Hypothalamus (tissue), 51 donors: ENCODE measurements around the gene ADARB1.
A peak's percentile ranks its signal among the peaks of the same experiment; 100 is the strongest.

Source experiments
- DNase-seq, 51 donors: peaks; one replicate each; lab custom pipeline; 2025; lab: John Stamatoyannopoulos, UW

Gene ADARB1

DNA sequence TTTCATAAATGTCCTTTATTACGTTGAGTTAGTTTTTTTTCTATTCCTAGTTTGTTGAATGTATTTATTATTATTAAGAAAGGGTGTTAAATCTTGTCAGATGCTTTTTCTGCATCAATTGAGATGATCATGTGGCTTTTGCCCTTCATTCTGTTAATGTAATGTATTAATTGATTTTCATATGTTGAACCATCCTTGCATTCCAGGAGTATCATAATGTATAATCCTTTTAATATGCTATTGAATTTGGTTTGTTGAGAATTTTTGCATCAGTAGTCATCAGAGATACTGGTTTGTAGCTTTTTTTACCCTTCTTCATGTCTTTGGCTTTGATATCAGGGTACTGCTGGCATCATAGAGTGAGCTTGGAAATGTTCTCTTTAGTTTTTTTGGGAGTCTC, 113.3 kb downstream of the ADARB1 start:
- no peak for DNase-seq

DNA sequence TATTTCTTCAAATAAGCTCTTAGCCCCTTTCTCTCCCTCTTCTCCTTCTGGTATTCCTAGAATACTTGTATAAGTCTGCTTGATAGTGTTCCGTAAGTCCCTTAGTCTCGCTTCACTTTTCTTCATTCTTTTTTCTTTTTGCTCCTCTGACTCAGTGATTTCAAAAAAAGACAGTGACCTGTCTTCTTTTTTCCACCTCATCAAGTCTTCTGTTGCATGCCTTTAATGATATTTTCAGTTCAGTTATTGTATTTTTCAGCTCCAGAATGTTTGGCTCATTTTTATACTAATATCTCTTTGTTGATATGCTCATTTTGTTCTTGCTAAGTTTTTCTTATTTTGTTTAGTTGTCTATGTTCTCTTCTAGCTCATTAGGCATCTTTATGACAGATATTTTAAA, 115.6 kb downstream of the ADARB1 start:
- no peak for DNase-seq

DNA sequence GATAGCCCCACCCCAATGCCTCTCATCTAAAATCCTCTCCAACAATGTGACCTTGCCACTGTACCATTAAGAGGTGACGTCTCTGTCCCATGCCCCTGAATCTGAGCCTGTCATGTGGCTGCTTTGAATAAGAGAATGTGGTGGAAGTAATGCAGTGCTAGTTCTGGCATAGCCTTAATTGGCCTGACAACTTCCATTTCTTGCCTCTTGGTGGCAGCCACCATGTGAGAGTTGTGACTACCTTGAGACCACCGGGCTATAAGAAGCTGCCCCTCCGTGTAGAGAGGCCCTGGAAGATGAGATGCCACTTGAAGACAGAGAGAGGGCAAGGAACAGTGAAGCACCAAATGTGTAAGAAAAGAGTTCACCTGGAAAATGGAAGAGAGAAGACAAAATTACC, 118.0 kb downstream of the ADARB1 start:
- no peak for DNase-seq

DNA sequence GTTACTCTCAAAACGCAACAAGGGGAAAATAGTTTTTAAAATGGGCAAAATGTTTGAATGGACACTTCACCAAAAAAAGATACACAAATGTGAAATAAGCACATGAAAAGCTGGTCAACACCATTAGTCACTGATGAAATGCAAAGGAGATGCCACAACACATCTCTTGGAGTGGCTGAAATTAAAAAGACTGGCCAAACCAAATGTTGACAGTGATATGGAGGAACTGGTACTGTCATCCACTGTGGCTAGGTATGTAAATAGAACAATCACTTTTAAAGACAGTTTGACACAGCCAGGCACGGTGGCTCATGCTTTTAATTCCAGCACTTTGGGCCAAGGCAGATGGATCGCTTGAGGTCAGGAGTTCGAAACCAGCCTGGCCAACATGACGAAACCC, 122.2 kb downstream of the ADARB1 start:
- DNase-seq: no peak

DNA sequence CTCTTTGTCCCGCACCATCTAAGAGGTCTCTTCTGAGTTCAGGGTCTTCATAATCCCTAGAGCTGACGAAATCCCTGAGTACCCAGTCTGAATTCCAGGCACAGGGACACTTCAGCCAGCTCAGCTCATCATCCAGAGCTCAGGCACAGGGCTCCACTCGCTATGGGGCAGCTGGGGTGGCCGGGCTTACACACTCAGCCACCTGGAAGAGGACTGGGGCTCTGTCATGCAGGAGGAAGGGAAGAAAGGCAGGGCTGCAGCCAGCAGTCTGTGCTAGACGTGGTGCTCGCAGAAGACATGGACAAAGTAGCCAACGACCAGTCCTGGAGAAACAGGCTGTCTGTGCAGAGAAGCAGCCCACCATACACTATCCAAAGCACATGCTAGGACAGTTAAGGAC, 124.8 kb downstream of the ADARB1 start:
- no peak for DNase-seq

DNA sequence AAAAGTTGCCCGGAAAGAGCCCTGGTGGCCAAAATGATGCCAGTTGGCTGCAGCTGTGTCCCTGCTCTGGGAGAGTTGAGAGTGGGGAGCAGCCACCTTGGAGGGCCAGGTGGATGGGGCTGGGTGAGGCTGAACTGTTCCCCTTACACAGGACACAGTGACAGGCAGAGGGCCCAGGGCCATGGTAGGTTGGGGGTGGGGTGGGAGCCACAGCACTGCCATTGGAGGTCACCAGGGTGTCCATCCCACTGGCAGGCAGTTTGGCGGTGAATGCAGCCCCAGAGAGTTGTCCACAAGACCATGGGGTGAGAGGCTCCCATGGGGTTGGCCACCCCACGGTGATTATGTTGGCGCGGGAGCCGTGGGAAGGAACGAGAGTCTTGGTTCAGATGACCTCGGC, 125.7 kb downstream of the ADARB1 start:
- no peak for DNase-seq

DNA sequence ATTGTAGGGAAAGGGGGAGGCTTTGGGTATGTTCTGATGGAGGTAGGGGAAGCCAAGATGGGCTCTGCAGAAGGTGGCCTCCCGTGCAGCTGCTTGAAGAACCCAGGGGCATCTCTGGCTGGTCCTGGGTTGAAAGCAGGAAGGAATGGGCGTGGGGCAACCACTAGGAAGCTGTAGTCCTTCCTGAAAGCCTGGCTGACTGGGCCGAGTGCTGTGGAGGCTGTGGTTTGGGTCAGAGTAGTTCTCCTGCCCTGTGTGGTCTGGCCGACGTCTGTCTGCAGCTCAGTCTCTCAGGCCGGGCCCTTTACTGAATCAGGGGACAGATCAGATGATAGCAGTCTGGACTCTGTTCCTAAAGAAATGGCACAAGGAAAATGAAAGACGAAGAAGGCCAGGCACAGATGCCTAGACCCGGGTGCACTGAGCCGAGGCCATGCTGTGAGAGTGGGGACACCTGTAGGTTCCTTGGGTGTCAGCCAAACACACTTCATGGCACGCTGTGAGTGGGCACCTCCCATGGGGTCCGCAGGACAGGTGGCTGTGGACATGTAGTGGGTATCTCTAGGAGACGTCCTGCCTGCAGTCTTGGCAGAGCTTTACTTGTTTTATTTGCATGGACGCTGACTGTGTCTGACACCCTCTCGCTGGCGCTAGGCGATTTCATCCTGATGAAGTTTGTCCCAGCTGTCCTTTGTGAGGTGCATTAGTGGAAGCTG, 126.4 kb downstream of the ADARB1 start:
- no peak for DNase-seq

DNA sequence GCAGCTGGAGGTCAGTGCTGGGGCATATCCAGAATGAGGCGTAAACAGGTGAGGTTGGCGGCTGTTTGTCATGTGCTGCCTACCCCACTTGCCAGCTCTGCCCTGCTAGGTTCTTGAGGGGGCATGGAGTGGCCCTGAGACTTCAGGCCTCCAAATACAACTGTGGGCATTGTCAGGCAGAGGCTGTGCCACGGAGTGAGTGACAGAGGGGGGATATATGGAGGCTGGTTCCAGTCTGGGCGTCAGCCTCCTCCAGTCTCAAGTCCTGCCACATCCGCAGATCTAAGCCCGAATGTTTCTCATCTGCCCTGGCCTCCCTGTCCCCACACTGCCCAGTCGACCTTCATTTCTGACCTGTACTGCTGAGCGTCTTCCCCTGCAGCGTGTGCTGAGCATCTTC, 128.0 kb downstream of the ADARB1 start:
- DNase-seq: no peak

DNA sequence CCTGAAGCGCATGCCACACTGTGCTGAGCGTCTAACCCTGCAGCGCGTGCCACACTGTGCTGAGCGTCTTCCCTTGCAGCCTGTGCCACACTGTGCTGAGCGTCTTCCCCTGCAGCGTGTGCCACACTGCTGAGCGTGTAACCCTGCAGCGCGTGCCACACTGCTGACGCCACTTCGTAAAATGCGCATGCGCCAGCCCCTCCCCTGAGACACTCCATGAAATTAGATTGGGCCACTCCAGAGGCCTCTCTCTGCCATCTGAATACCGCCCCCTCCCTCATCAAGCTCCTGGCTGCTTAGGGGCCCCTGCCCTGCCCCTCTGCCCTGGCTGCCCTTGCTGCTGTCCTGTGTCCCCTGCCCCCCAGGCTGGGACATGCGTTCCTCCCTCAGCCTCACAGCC, 128.5 kb downstream of the ADARB1 start:
- DNase-seq: no peak

DNA sequence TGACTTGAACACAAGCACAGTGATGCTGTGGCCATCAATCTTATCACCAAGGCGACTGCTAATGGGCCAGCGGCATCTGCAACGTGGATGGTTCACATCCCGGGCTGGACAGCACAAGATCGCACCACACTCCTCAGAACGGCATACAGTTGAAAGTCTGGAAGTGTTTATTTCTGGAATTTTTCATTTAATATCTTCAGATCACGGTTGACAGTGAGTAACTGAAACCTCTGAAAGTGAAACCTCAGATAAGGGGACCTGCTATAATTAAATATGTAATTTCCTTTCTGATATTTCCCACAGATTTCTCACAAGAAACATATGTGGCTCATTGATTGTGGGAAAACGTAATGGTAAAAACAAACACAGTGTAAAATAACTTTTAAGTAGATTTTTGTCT, 129.6 kb downstream of the ADARB1 start:
- no peak for DNase-seq

DNA sequence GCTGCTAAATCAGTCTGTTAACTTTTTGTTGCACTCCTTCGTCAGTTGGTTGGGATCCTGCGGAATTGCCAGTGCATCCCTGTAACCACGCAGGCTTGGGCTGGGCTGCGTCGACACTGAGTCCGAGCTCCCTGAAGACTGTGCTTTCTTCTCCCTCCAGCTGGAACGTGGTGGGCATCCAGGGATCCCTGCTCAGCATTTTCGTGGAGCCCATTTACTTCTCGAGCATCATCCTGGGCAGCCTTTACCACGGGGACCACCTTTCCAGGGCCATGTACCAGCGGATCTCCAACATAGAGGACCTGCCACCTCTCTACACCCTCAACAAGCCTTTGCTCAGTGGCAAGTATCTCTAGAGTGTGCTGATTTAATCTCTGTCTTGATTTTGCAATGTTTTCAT, 130.0 kb downstream of the ADARB1 start:
- no peak for DNase-seq

DNA sequence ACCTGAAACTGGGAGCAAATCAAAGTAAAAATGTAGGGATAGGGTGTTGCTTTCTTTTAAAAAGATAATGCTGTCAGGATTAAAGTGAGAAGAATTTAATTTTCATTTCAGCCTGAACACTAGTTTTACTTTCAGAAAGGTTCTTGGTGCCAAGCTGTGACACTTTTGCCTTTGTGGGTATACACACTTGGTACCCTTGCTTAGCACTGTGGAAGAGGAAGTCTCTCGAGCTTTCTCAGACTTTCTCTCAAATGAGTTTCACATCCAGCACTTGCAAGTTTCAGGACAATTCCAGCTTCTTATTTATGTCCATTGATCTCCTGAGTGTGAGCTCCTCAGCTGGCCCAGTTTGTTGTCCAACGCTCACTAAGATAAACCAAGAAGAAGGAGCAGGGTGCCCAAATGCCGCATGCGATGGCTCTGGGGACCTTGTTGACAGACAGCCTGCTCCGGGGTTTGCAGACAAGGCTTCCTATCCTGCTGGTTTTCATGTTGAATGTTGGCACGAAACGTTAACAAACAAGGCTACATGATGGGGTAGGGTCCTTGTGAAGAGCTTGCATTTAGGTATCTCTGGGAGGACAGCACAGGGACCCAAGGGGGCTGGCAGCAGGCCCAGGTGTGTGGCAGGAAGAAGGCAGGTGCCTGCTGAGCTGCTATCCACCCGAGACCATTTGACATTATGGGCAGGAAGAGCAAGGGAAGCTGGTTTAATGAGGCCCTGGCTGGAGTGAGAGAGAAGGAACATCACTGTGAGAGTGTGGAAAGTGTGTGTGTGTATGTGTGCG, 133.7 kb downstream of the ADARB1 start:
- DNase-seq: no peak

DNA sequence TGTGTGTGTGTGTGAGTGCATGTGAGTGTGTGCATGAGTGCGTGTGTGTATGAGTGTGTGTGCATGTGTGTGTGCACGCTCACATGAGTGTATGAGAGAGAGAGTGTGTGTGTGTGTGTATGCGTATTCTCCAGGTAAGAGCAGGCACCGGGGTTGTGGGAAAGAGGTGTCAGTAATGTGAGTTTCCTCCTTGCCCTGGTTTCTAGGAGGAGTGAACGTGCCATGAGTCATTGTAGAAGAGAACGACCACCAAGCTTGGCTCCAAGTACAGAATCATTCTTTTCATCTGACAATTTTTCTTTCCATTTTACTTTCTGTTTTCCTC, 134.2 kb downstream of the ADARB1 start:
- no peak for DNase-seq

DNA sequence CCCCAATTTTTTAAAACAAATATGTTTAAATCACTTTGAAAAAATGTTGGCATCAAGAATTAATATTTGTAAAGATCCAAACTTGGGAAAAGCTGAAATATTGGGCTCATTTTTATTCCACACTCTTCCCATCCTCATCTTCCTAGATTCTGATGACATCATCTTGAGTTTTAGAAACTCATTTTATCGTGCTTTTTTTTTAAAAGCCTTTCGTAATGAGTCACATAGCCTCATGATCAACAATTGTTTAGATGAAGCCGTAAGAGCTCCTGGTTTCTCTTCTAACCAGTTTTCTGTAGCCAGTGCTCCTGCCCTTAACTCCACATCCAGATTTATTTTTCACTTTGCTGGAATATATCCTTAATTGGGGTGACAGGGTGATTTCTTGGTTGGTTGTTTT, 134.7 kb downstream of the ADARB1 start:
- no peak for DNase-seq

DNA sequence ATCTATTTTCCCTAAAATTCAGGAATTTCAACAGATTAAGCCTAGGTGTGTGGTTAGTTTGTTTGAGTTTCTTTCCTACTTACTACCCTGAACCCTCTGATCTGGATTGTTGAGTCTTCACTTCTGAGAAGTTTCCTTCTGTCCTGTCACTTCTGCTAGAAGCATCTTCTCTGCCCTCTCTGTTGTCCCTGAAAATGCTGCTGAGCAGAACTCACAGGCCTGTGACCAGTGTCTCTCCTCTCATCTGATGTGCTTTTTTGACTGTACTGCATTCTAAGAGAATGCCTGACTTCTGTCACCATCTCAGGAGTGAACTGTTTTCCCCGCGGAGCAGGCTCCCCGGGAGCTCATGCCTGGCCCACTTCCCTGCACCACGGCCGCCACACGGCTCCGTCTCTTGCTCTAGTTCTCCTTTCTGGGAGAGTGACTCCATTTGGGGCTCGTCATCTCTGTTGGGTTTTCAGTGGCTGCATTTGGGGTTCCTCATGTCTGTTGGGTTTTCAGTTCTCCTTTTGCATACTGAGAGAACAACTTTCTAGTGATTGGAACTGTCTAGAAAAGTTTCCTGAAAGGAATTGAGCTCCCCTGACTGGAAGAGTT, 135.4 kb downstream of the ADARB1 start:
- DNase-seq: peak in 1 of 51 donors; percentile 6

DNA sequence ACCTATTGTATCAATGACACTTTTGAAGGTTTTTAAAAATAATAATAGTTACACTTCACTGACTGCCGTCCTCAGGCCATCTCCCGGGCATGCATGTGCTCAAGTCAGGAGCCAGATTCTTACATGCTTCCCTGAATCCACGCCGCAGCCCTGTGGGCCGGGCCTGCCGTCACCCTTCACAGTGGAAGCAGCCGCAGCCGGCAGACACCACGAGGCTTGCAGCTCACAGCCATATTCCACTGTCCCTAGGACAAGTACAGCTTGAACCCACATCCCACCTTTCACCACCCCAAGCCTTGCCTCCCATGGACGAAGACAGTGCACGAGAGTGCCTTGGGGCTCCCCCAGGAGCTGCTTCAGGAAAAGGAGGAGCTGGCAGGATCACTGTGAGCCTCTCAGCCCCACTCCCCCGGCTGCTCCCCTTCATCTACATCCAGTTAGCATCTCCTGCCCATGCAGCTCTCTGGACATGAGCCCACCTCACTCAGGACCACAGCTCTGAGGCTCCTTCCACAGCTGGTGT, 136.1 kb downstream of the ADARB1 start:
- DNase-seq: no peak

DNA sequence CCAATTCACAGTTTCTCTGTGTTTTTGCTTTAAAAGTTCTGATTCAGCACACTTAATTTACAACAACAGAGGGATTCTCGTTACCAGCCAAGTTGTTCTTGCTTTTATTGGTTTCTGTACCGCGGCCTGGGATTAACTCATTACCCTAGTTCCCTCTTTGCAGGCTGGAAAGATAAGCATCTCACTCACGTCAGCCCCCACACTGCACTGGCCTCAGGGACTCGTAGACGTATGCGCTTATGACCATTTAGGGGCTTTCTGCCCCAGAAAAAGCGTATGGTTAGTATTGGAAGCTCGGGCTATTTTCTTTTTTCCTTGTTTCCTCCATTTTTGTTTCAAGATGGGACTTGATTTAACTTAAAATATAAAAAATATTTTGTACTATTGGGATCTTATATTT, 137.3 kb downstream of the ADARB1 start:
- DNase-seq: no peak

DNA sequence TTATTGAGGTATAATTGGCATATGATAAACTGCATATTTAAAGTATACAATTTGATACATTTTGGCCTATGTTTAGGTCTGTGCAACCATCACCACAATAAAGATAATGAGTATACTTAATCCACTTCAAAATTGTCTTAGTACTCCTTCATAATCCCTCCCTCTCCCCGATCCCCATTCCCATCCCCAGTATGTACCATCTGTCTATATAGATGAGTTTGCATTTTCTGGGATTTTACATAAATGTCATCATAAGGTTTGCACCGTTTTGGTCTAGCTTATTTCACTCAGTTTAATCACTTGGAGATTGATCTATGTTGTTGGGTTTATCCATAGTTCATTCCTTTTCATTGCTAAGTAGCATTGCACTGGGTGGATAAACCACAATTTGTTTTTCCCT, 139.0 kb downstream of the ADARB1 start:
- no peak for DNase-seq

DNA sequence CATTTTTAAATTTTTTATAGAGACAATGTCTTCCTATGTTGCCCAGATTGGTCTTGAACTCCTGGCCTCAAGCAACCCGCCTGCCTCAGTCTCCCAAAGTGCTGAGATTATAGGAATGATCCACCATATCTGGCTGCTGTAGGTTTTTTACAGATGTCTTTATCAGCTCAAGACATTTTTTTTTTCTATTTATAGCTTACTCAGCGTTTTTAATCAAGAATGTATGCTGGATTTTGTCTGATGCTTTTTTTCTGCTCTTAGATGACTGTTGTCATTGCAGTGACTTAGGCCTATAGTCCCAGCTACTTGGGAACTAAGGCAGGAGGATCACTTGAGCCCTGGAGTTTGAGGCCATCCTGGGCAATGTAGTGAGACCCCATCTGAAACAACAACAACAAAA, 140.8 kb downstream of the ADARB1 start:
- DNase-seq: no peak

DNA sequence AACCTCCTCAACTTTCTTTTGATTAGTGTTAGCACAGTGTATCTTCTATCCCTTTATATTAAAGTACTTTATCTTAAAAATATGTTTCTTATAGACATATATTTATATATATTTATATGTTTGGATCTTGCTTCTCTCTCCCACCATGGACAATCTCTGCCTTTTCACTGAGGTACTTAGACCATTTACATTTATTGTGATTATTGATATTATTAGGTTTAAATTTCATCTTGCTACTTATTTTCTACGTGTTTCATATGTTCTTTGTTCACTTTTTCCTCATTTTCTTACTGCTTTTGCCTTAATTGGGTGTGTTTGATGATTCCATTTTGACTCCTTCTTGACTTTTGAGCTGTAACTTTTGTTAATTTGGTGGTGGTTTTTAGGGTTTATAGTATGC, 142.6 kb downstream of the ADARB1 start:
- no peak for DNase-seq

DNA sequence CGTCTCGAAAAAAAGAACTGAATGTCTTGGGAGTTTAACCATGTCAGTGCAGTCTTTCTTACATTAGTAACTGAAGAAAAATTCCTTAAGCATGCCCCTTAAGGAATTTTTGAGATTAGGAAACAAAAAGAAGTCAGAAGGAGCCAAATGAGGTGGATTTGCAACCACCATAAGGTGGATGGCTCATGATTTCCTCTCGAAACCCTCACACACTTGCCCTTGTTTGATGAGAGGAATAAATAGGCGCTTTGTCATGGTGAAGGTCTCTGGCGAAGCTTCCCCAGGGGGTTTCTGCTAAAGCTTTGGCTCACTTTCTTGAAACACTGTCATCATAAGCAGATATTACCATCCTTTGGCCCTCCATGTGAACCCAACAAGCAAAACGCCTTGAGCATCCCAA, 145.1 kb downstream of the ADARB1 start:
- DNase-seq: no peak

DNA sequence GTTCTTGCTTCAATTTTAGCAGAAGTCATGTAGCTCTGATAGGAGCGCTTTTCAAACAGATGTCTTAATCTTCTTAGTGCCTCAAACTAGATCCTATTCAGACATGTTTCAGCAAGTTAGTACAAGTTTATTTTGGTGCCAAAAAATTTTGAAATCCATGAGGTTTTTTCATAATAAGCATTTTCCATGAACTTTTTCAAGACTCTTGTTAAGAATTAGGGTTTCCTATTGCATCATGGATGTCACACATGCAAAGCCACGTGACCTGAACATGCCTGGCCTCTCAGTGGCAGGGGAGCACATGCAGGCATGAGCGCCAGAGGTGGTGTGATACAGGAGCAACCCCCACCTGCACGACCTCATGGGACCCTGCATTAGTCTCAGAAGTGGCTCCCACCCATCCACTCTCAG, 145.7 kb downstream of the ADARB1 start:
- no peak for DNase-seq
